Colonic mucosa (tissue), 4 donors: ENCODE data around the gene DCUN1D2. TPM values are rescaled to one million over a fixed set of nuclear protein-coding genes. Genes with fewer than 3 reads are reported as not detected.

Experiments
- DNase-seq: peaks from one replicate; pipeline ENCODE4 v3.0.0-alpha.2; 2020
- H3K27ac ChIP-seq: fragments of 200-600 bp; one replicate; pipeline ENCODE4 v1.8.0; 2021
- H3K27me3 ChIP-seq: fragments of 200-600 bp; one replicate; pipeline ENCODE4 v1.8.0; 2021
- H3K36me3 ChIP-seq: fragments of 200-600 bp; one replicate; pipeline ENCODE4 v1.8.0; 2021
- H3K4me1 ChIP-seq: fragments of 200-600 bp; one replicate; pipeline ENCODE4 v1.8.0; 2021; ENCODE audit warnings: mild to moderate bottlenecking
- H3K4me3 ChIP-seq: fragments of 200-600 bp; one replicate; pipeline ENCODE4 v1.8.0; 2021
- H3K9ac ChIP-seq, 2 donors: one replicate each; pipeline ENCODE4 v1.7.0; 2013; ENCODE audit warnings: control low read depth in 2 of 2, low read depth in 2 of 2, low read length in 2 of 2
- H3K9me3 ChIP-seq: fragments of 200-600 bp; one replicate; pipeline ENCODE4 v1.8.0; 2021
- CTCF ChIP-seq: fragments of 200-600 bp; IDR thresholded peaks from one replicate; pipeline ENCODE4 v1.8.0; 2022; ENCODE audit warnings: antibody characterized with exemption, mild to moderate bottlenecking
- intact Hi-C: fragments of 100-400 bp; cut with DNase I; formaldehyde crosslinking; loops from one replicate; pipeline ENCODE4 v1.14.1; 2022
- total RNA-seq, 2 donors: library from RNA; stranded (reverse); fragmentation: NEBNext Ultra II Directional in 1 of 2; extraction: Animal tissue kit (Norgen Biotek cat#: 25700) in 1 of 2; gene quantifications; one replicate each; pipeline ENCODE4 v1.2.1, GENCODE V29; 2021
- donor health status: healthy.
- donor health status: DM: no; HTN: no; CAD: no.
- donor health status: DM: no; HTN: no; CAD: no.

Gene DCUN1D2
- 10 to 100 TPM; 14.9 to 20.5 TPM for total RNA-seq

GRCh38 chr13:113490496-113491417 lies at the start of gene DCUN1D2:
DCUN1D2 (minus strand) TSS chr13:113490711; CDS start chr13:113490669, 42 bp downstream.
- TF ChIP-seq CTCF: no peak
- Histone ChIP-seq H3K36me3 (no peaks in the 10 kb centered on the region), H3K4me1 (peaks cover 17% of the 10 kb centered on the region), H3K4me3 (peak within 1 kb of the TSS; percentile 90), H3K27ac (peak within 1 kb of the TSS; percentile 84), H3K9me3 (no peaks in the 10 kb centered on the region), H3K27me3 (no peaks in the 10 kb centered on the region), H3K9ac (peak within 1 kb of the TSS; percentile 85 to 88)
- intact Hi-C loops: no loop called here
- peak; percentile 93 for DNase-seq

GRCh38 chr13:113539822-113540221 lies 49.3 kb upstream of the DCUN1D2 start:
- no peaks in the 10 kb centered on the region for H3K36me3 ChIP-seq
- no peak for DNase-seq

GRCh38 chr13:113539176-113539575 lies 48.7 kb upstream of the DCUN1D2 start:
- no peak for TF ChIP-seq CTCF
- no peak overlapping the region for H3K9ac ChIP-seq
- intact Hi-C loops: no loop called here
- no peak for DNase-seq
- H3K4me1 ChIP-seq: no peaks in the 10 kb centered on the region
- H3K27me3 ChIP-seq: no peaks in the 10 kb centered on the region
- H3K9me3 ChIP-seq: no peaks in the 10 kb centered on the region
- H3K36me3 ChIP-seq: no peaks in the 10 kb centered on the region
- H3K4me3 ChIP-seq: no peak overlapping the region
- H3K27ac ChIP-seq: no peak overlapping the region

More at GRCh38 chr13:113539822-113540221, 49.3 kb upstream of the DCUN1D2 start:
- Histone ChIP-seq H3K9me3 (no peaks in the 10 kb centered on the region), H3K4me1 (no peaks in the 10 kb centered on the region), H3K27me3 (no peaks in the 10 kb centered on the region), H3K4me3 (no peak overlapping the region), H3K27ac (no peak overlapping the region), H3K9ac (no peak overlapping the region)
- TF ChIP-seq CTCF: no peak
- intact Hi-C loops: no loop called here

- H3K27me3 ChIP-seq: no peaks in the 10 kb centered on the region
- no peaks in the 10 kb centered on the region for H3K36me3 ChIP-seq
- no peak overlapping the region for H3K27ac ChIP-seq
- H3K4me3 ChIP-seq: no peak overlapping the region
- no peaks in the 10 kb centered on the region for H3K4me1 ChIP-seq
- DNase-seq: no peak
- intact Hi-C loops: no loop called here
- no peak overlapping the region for H3K9ac ChIP-seq
- TF ChIP-seq CTCF: no peak
- no peaks in the 10 kb centered on the region for H3K9me3 ChIP-seq
These were observed 48.2 kb upstream of the DCUN1D2 start for GRCh38 chr13:113538689-113539058.

GRCh38 chr13:113537909-113538688 lies 47.6 kb upstream of the DCUN1D2 start:
- no peaks in the 10 kb centered on the region for H3K4me1 ChIP-seq
- no peaks in the 10 kb centered on the region for H3K9me3 ChIP-seq
- H3K27me3 ChIP-seq: no peaks in the 10 kb centered on the region
- no peak for DNase-seq
- no peak overlapping the region for H3K9ac ChIP-seq
- no peak overlapping the region for H3K27ac ChIP-seq
- no peak overlapping the region for H3K4me3 ChIP-seq
- intact Hi-C loops: no loop called here
- no peaks in the 10 kb centered on the region for H3K36me3 ChIP-seq
- no peak for TF ChIP-seq CTCF
